ENCODE measurements around the gene ZBTB21. TPM values are rescaled to one million over a fixed set of nuclear protein-coding genes. Genes with fewer than 3 reads are reported as not detected.

Gene ZBTB21
- total and polyA plus RNA-seq, 12 donors, result 1.3 to 15.2 (median 6.1) TPM

- no peak for TF ChIP-seq CTCF (IDR thresholded peaks at IDR 0.05)
- Histone ChIP-seq H3K27ac (no peak overlapping the region), H3K36me3 (no peaks in the 10 kb centered on the region), H3K9me3 (no peaks in the 10 kb centered on the region), H3K4me1 (peaks cover 0 to 33% (median 3%) of the 10 kb centered on the region in 9 donors), H3K4me3 (no peak overlapping the region), H3K27me3 (peaks cover 0 to 34% (median 4%) of the 10 kb centered on the region in 7 donors)
- WGBS, 2 donors, result 40 to 51% methylated on average over 11 of the region's 11 CpGs
- peak in 1 of 8 donors; percentile 6 for ATAC-seq
- no peak for DNase-seq
- intact Hi-C loops (cut with DNase I), result no loop called here
Measured at GRCh38 chr21:42057851-42058437, 47.8 kb upstream of the ZBTB21 start.

GRCh38 chr21:42056996-42057689, 47.0 kb upstream of the ZBTB21 start:
- 54 to 55% methylated on average over 17 of the region's 17 CpGs for WGBS, 2 donors
- intact Hi-C loops (cut with DNase I), result no loop called here
- Histone ChIP-seq H3K27ac (peak overlapping the region in 1 of 10 donors; percentile 31), H3K36me3 (no peaks in the 10 kb centered on the region), H3K4me3 (no peak overlapping the region), H3K27me3 (peaks cover 0 to 31% (median 3%) of the 10 kb centered on the region in 7 donors), H3K9me3 (no peaks in the 10 kb centered on the region), H3K4me1 (peaks cover 0 to 25% (median 3%) of the 10 kb centered on the region in 9 donors)
- no peak for TF ChIP-seq CTCF (IDR thresholded peaks at IDR 0.05)
- peak in 3 of 8 donors; percentile 6 to 42 (median 12) for ATAC-seq
- no peak for DNase-seq

- H3K27ac ChIP-seq, result peak overlapping the region in 1 of 10 donors; percentile 31
- intact Hi-C loops (cut with DNase I), result no loop called here
- H3K4me1 ChIP-seq, result peaks cover 0 to 18% (median 3%) of the 10 kb centered on the region in 9 donors
- 72 to 75% methylated on average over 11 of the region's 11 CpGs for WGBS, 2 donors
- no peak for TF ChIP-seq CTCF (IDR thresholded peaks at IDR 0.05)
- H3K36me3 ChIP-seq, result no peaks in the 10 kb centered on the region
- peaks cover 0 to 25% (median 3%) of the 10 kb centered on the region in 7 donors for H3K27me3 ChIP-seq
- H3K4me3 ChIP-seq, result no peak overlapping the region
- no peak for DNase-seq
- H3K9me3 ChIP-seq, result no peaks in the 10 kb centered on the region
- ATAC-seq, result peak in 1 of 8 donors; percentile 4
Measured at GRCh38 chr21:42056468-42056867, 46.3 kb upstream of the ZBTB21 start.

- peaks cover 0 to 16% (median 0%) of the 10 kb centered on the region in 9 donors for H3K4me1 ChIP-seq
- intact Hi-C loops (cut with DNase I), result no loop called here
- no peaks in the 10 kb centered on the region for H3K9me3 ChIP-seq
- H3K27me3 ChIP-seq, result peaks cover 0 to 24% (median 3%) of the 10 kb centered on the region in 7 donors
- DNase-seq (no peak), ATAC-seq (no peak)
- no peaks in the 10 kb centered on the region for H3K36me3 ChIP-seq
- TF ChIP-seq CTCF (IDR thresholded peaks at IDR 0.05), result no peak
- no peak overlapping the region for H3K27ac ChIP-seq
- no peak overlapping the region for H3K4me3 ChIP-seq
- WGBS, 2 donors, result 91 to 98% methylated on average over 9 of the region's 9 CpGs
Measured at GRCh38 chr21:42055425-42055824, 45.3 kb upstream of the ZBTB21 start.

Data from heart right ventricle (tissue), 16 donors.